ENCODE data around the gene NDUFV2.

DNA sequence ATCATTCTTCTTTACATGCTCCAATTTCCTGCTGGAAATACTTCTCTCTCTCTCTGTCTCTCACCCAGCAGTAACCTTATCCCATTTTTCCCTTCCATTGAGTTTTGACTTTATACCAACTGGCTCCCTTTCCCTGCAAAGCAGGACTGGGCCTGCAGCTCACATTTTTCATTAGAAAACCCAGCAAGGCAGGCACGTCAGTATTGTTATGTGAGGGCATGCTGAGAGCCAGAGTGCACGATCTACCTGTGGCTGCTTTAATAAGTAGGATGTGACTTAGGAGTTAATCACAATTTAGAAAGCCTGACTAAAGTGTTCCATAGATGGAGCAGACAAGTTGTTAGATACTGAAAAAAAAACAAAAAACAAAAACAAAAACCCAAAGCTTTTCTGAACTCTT lies 5.2 kb upstream of the NDUFV2 start:
- TF ChIP-seq, protein P1, sequence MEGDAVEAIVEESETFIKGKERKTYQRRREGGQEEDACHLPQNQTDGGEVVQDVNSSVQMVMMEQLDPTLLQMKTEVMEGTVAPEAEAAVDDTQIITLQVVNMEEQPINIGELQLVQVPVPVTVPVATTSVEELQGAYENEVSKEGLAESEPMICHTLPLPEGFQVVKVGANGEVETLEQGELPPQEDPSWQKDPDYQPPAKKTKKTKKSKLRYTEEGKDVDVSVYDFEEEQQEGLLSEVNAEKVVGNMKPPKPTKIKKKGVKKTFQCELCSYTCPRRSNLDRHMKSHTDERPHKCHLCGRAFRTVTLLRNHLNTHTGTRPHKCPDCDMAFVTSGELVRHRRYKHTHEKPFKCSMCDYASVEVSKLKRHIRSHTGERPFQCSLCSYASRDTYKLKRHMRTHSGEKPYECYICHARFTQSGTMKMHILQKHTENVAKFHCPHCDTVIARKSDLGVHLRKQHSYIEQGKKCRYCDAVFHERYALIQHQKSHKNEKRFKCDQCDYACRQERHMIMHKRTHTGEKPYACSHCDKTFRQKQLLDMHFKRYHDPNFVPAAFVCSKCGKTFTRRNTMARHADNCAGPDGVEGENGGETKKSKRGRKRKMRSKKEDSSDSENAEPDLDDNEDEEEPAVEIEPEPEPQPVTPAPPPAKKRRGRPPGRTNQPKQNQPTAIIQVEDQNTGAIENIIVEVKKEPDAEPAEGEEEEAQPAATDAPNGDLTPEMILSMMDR (CRISPR knock-in tag; IDR thresholded peaks at IDR 0.05), result no peak
- TF ChIP-seq CCAR2 (optimal IDR thresholded peaks at IDR 0.05; ENCODE audit: low read depth, low read length) (no peak), POLR2A (IDR thresholded peaks at IDR 0.05; ENCODE audit: insufficient read depth in 1 of 2, low read depth in 2 of 2, low read length in 2 of 2) (no peak), BHLHE40 (IDR thresholded peaks at IDR 0.05; ENCODE audit: low read length) (no peak), NR3C1 (CRISPR knock-in tag; IDR thresholded peaks at IDR 0.05) (no peak), ZNF484 (CRISPR knock-in tag; IDR thresholded peaks at IDR 0.05; ENCODE audit: borderline replicate concordance, low read depth) (no peak), GTF2F1 (IDR thresholded peaks at IDR 0.05; ENCODE audit: low read length) (no peak), YY1 (IDR thresholded peaks at IDR 0.05; ENCODE audit: insufficient read depth, insufficient replicate concordance, low read depth, low read length) (no peak), GABPA (IDR thresholded peaks at IDR 0.05; ENCODE audit: low read depth, low read length) (no peak), GABPA (CRISPR knock-in tag; IDR thresholded peaks at IDR 0.05; ENCODE audit: low read depth) (no peak), BRD4 (CRISPR knock-in tag; IDR thresholded peaks at IDR 0.05) (no peak), ZSCAN29 (CRISPR knock-in tag; conservative IDR thresholded peaks at IDR 0.05) (no peak)
- TF ChIP-seq, protein P2, sequence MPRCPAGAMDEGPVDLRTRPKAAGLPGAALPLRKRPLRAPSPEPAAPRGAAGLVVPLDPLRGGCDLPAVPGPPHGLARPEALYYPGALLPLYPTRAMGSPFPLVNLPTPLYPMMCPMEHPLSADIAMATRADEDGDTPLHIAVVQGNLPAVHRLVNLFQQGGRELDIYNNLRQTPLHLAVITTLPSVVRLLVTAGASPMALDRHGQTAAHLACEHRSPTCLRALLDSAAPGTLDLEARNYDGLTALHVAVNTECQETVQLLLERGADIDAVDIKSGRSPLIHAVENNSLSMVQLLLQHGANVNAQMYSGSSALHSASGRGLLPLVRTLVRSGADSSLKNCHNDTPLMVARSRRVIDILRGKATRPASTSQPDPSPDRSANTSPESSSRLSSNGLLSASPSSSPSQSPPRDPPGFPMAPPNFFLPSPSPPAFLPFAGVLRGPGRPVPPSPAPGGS (CRISPR knock-in tag; IDR thresholded peaks at IDR 0.05), result no peak
